Regular cardiac myocyte (primary cell): Measurements from ENCODE around the gene DCAF11. TPM values are rescaled to one million over a fixed set of nuclear protein-coding genes. Genes with fewer than 3 reads are reported as not detected.

Source experiments
- total RNA-seq: library from RNA; depleted of rRNA; stranded (reverse); fragments of >200 nt; gene quantifications from 2 replicates; pipeline ENCODE4 v1.2.3, GENCODE V29; 2014

The DCAF11 gene
- total RNA-seq: 50.6 and 56.1 TPM in 2 replicates

GRCh38 chr14:24114532-24115421 lies at the start of gene DCAF11, which contains the start of gene NRL:
TSS of gene DCAF11 (plus strand) at chr14:24114777. CDS start at chr14:24115595, 818 bp downstream.
TSS of gene NRL (minus strand) at chr14:24114949. CDS start at chr14:24082848, 32,101 bp downstream.

GRCh38 chr14:24071144-24071697 lies 43.4 kb upstream of the DCAF11 start, which contains the start of gene CPNE6:
TSS of gene CPNE6 (plus strand) at chr14:24071562. CDS start at chr14:24072937, 1,375 bp downstream.

GRCh38 chr14:24093901-24094840 lies 20.4 kb upstream of the DCAF11 start, which contains the start of gene PCK2:
TSS of gene PCK2 (plus strand) at chr14:24094311. CDS start at chr14:24094406, 95 bp downstream.

GRCh38 chr14:24130380-24130716 lies 15.8 kb downstream of the DCAF11 start, which contains the start of gene FITM1:
TSS of gene FITM1 (plus strand) at chr14:24130659. CDS start at chr14:24131564, 905 bp downstream.

GRCh38 chr14:24135834-24136683 lies 21.5 kb downstream of the DCAF11 start, which contains the start of gene PSME1:
TSS of gene PSME1 (plus strand) at chr14:24136194. CDS start at chr14:24136263, 69 bp downstream.

GRCh38 chr14:24141097-24141880 lies 26.7 kb downstream of the DCAF11 start, which contains the start of gene EMC9:
TSS of gene EMC9 (minus strand) at chr14:24141591. CDS start at chr14:24141304, 287 bp downstream.

GRCh38 chr14:24146453-24146977 lies 31.9 kb downstream of the DCAF11 start, which contains the start of gene PSME2:
TSS of gene PSME2 (minus strand) at chr14:24146610. CDS start at chr14:24146581, 29 bp downstream.

GRCh38 chr14:24146978-24147760 lies 32.6 kb downstream of the DCAF11 start, which contains the start of gene RNF31:
TSS of gene RNF31 (plus strand) at chr14:24147498. CDS start at chr14:24147699, 201 bp downstream.

GRCh38 chr14:24160850-24161804 lies 46.5 kb downstream of the DCAF11 start, which contains the start of gene IRF9:
TSS of gene IRF9 (plus strand) at chr14:24161265. CDS start at chr14:24162145, 880 bp downstream.

GRCh38 chr14:24171422-24172260 lies 57.1 kb downstream of the DCAF11 start, which contains the start of gene REC8:
TSS of gene REC8 (plus strand) at chr14:24172080. CDS start at chr14:24172553, 473 bp downstream.

Other genes starting within 250 kb of the DCAF11 start
- gene DHRS4, start 161.0 kb upstream of the DCAF11 start, total RNA-seq: 29.6 and 49.8 TPM in 2 replicates
- gene DHRS4L2, start 125.8 kb upstream of the DCAF11 start, total RNA-seq: 16.3 and 16.9 TPM in 2 replicates
- gene CARMIL3, start 62.8 kb upstream of the DCAF11 start, total RNA-seq: not detected in 2 replicates
- gene CPNE6, start 43.2 kb upstream of the DCAF11 start, total RNA-seq: not detected in 2 replicates
- 13.4 and 17.2 TPM in 2 replicates for gene PCK2, start 20.5 kb upstream of the DCAF11 start, total RNA-seq
- gene NRL, start 172 bp downstream of the DCAF11 start, total RNA-seq: 0.56 and 0.77 TPM in 2 replicates
- not detected in 2 replicates for gene FITM1, start 15.9 kb downstream of the DCAF11 start, total RNA-seq
- 69.4 and 88.5 TPM in 2 replicates for gene PSME1, start 21.4 kb downstream of the DCAF11 start, total RNA-seq
- 20.6 and 31.1 TPM in 2 replicates for gene EMC9, start 26.8 kb downstream of the DCAF11 start, total RNA-seq
- 81.5 and 136 TPM in 2 replicates for gene PSME2, start 31.8 kb downstream of the DCAF11 start, total RNA-seq
- gene RNF31, start 32.7 kb downstream of the DCAF11 start, total RNA-seq: 22.6 and 28.8 TPM in 2 replicates
- 55.5 and 58.9 TPM in 2 replicates for gene IRF9, start 46.5 kb downstream of the DCAF11 start, total RNA-seq
- 0.56 and 0.77 TPM in 2 replicates for gene REC8, start 57.3 kb downstream of the DCAF11 start, total RNA-seq
- gene IPO4, start 74.0 kb downstream of the DCAF11 start, total RNA-seq: 26.5 and 79.8 TPM in 2 replicates
- 78.4 and 80.1 TPM in 2 replicates for gene TM9SF1, start 80.7 kb downstream of the DCAF11 start, total RNA-seq
- under 0.01 TPM in 1 of 2 replicates, not detected in the other for gene TSSK4, start 90.9 kb downstream of the DCAF11 start, total RNA-seq
- gene CHMP4A, start 98.7 kb downstream of the DCAF11 start, total RNA-seq: 23.4 and 25.1 TPM in 2 replicates
- gene MDP1, start 101.3 kb downstream of the DCAF11 start, total RNA-seq: 15.9 and 18.0 TPM in 2 replicates
- 142 and 224 TPM in 2 replicates for gene NEDD8, start 117.6 kb downstream of the DCAF11 start, total RNA-seq
- 63.6 and 103 TPM in 2 replicates for gene GMPR2, start 118.2 kb downstream of the DCAF11 start, total RNA-seq
- gene TINF2, start 127.8 kb downstream of the DCAF11 start, total RNA-seq: 48.3 and 58.3 TPM in 2 replicates
- 0.19 and 0.85 TPM in 2 replicates for gene TGM1, start 148.4 kb downstream of the DCAF11 start, total RNA-seq
- gene RABGGTA, start 156.8 kb downstream of the DCAF11 start, total RNA-seq: 24.0 and 28.0 TPM in 2 replicates
- 9.0 and 9.9 TPM in 2 replicates for gene DHRS1, start 185.0 kb downstream of the DCAF11 start, total RNA-seq
- 19.7 and 34.7 TPM in 2 replicates for gene NOP9, start 185.1 kb downstream of the DCAF11 start, total RNA-seq
- 1.5 and 1.7 TPM in 2 replicates for gene CIDEB, start 193.2 kb downstream of the DCAF11 start, total RNA-seq
- 1.3 and 3.1 TPM in 2 replicates for gene LTB4R2, start 195.4 kb downstream of the DCAF11 start, total RNA-seq
- 1.5 and 1.7 TPM in 2 replicates for gene LTB4R, start 196.7 kb downstream of the DCAF11 start, total RNA-seq
- 5.6 and 15.5 TPM in 2 replicates for gene ADCY4, start 220.3 kb downstream of the DCAF11 start, total RNA-seq
- 0.19 and 0.56 TPM in 2 replicates for gene RIPK3, start 225.2 kb downstream of the DCAF11 start, total RNA-seq